SK-N-MC (cell line): ENCODE data around the gene POTEI.
"Not testable (repeated sequence)": the region's sequence is repeated elsewhere in the genome, so short reads cannot be mapped to it uniquely, and the experiment has no call there.

Source experiments
- EZH2 ChIP-seq: fragments of 200-600 bp; sonication (generic); IDR thresholded peaks from one replicate; pipeline ENCODE4 v1.6.1; 2017; ENCODE audit warnings: antibody characterized with exemption
- FOXP2 ChIP-seq: optimal IDR thresholded peaks from 2 replicates; pipeline ENCODE3; 2011; ENCODE audit warnings: mild to moderate bottlenecking, moderate library complexity; ENCODE audit not compliant: insufficient read depth; ENCODE audit errors: extremely low read length, control extremely low read depth
- POLR2AphosphoS5 ChIP-seq: IDR thresholded peaks from 2 replicates; pipeline ENCODE4 v1.6.1; 2012; ENCODE audit warnings: mild to moderate bottlenecking, low read depth, low read length, borderline replicate concordance

GRCh38 chr2:130554178-130554577 lies 45.0 kb upstream of the POTEI start:
- TF ChIP-seq POLR2AphosphoS5, EZH2, FOXP2: not testable (repeated sequence)
